Esophagus muscularis mucosa (tissue), 3 donors: ENCODE results near the gene GADL1.

ENCODE experiments used
- POLR2A ChIP-seq: fragments of 450-650 bp; IDR thresholded peaks from one replicate; pipeline ENCODE4 v1.6.1; 2017; ENCODE audit warnings: antibody characterized with exemption, moderate library complexity, mild to moderate bottlenecking, low read depth
- POLR2AphosphoS5 ChIP-seq, 2 donors: sonication (generic); formaldehyde crosslinking; IDR thresholded peaks; one replicate each; pipeline ENCODE4 v1.6.1; 2017; ENCODE audit warnings: antibody characterized with exemption in 2 of 2
- TF ChIP-seq, protein P1 (sequence below), 3 experiments: fragments of 200-600 bp in 2 of 3; fragments of 450-650 bp in 1 of 3; sonication (generic) in 2 of 3; IDR thresholded peaks; one replicate each; pipeline ENCODE4 v1.5.1; 2017 to 2019; ENCODE audit warnings: antibody characterized with exemption in 3 of 3, mild to moderate bottlenecking in 2 of 3, moderate library complexity in 1 of 3

- TF ChIP-seq POLR2A = no peak
- TF ChIP-seq, protein P1, sequence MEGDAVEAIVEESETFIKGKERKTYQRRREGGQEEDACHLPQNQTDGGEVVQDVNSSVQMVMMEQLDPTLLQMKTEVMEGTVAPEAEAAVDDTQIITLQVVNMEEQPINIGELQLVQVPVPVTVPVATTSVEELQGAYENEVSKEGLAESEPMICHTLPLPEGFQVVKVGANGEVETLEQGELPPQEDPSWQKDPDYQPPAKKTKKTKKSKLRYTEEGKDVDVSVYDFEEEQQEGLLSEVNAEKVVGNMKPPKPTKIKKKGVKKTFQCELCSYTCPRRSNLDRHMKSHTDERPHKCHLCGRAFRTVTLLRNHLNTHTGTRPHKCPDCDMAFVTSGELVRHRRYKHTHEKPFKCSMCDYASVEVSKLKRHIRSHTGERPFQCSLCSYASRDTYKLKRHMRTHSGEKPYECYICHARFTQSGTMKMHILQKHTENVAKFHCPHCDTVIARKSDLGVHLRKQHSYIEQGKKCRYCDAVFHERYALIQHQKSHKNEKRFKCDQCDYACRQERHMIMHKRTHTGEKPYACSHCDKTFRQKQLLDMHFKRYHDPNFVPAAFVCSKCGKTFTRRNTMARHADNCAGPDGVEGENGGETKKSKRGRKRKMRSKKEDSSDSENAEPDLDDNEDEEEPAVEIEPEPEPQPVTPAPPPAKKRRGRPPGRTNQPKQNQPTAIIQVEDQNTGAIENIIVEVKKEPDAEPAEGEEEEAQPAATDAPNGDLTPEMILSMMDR (IDR thresholded peaks at IDR 0.05) = no peak
- TF ChIP-seq POLR2AphosphoS5 (IDR thresholded peaks at IDR 0.05) = no peak
Observed at GRCh38 chr3:30790150-30790549, 104.3 kb downstream of the GADL1 start.
